ENCODE results near the gene RAB3IL1. TPM values are rescaled to one million over a fixed set of nuclear protein-coding genes. Genes with fewer than 3 reads are reported as not detected.
A peak's percentile ranks its signal among the peaks of the same experiment; 100 is the strongest.
"Not testable (repeated sequence)": the region's sequence is repeated elsewhere in the genome, so short reads cannot be mapped to it uniquely, and the experiment has no call there.

The RAB3IL1 gene
- total RNA-seq, 4 donors from 2014 or later = 6.1 to 10.9 (median 7.8) TPM

- TF ChIP-seq CTCF (IDR thresholded peaks at IDR 0.05) (no peak), POLR2A (IDR thresholded peaks at IDR 0.05) (no peak)
- H3K4me3 ChIP-seq (ENCODE audit: low read depth, poor library complexity, severe bottlenecking) = no peak overlapping the region
- intact Hi-C loops (cut with DNase I; ENCODE audit: low total_unique reads) = no loop called here
- peak in 1 of 2 donors; percentile 93 for DNase-seq (ENCODE audit: low spot score in 2 of 2)
- WGBS, 2 donors = 10 to 13% methylated on average over 17 to 19 of the region's 21 CpGs
Measured at GRCh38 chr11:61954851-61955421, 37.6 kb upstream of the RAB3IL1 start.

GRCh38 chr11:61954106-61954850 lies 36.9 kb upstream of the RAB3IL1 start:
- no peak for TF ChIP-seq CTCF (IDR thresholded peaks at IDR 0.05)
- no peak for DNase-seq (ENCODE audit: low spot score in 2 of 2)
- intact Hi-C loops (cut with DNase I; ENCODE audit: low total_unique reads) = no loop called here
- no peak overlapping the region for H3K4me3 ChIP-seq (ENCODE audit: low read depth, poor library complexity, severe bottlenecking)
- 89 to 95% methylated on average over 9 of the region's 9 CpGs for WGBS, 2 donors

GRCh38 chr11:61953632-61954031 lies 36.3 kb upstream of the RAB3IL1 start:
- DNase-seq (ENCODE audit: low spot score in 2 of 2); H3K4me3 ChIP-seq (ENCODE audit: low read depth, poor library complexity, severe bottlenecking); intact Hi-C loops (cut with DNase I; ENCODE audit: low total_unique reads): not testable (repeated sequence)
- 93 to 98% methylated on average over 5 of the region's 5 CpGs for WGBS, 2 donors

- peak in 1 of 2 donors; percentile 45 for DNase-seq (ENCODE audit: low spot score in 2 of 2)
- WGBS, 2 donors = 92 to 93% methylated on average over 3 of the region's 3 CpGs
- H3K4me3 ChIP-seq (ENCODE audit: low read depth, poor library complexity, severe bottlenecking) = no peak overlapping the region
- intact Hi-C loops (cut with DNase I; ENCODE audit: low total_unique reads) = no loop called here
- no peak for TF ChIP-seq CTCF (IDR thresholded peaks at IDR 0.05)
Measured at GRCh38 chr11:61952882-61953281, 35.5 kb upstream of the RAB3IL1 start.

GRCh38 chr11:61951484-61952135 lies 34.2 kb upstream of the RAB3IL1 start:
- DNase-seq (ENCODE audit: low spot score in 2 of 2) = no peak
- TF ChIP-seq POLR2A (IDR thresholded peaks at IDR 0.05) (no peak), CTCF (IDR thresholded peaks at IDR 0.05) (no peak)
- WGBS, 2 donors = 89 to 92% methylated on average over 10 to 11 of the region's 11 CpGs
- intact Hi-C loops (cut with DNase I; ENCODE audit: low total_unique reads) = no loop called here
- H3K4me3 ChIP-seq (ENCODE audit: low read depth, poor library complexity, severe bottlenecking) = no peak overlapping the region

GRCh38 chr11:61950035-61950547 lies 32.7 kb upstream of the RAB3IL1 start, which contains the start of gene BEST1:
BEST1 (plus strand) TSS chr11:61950351; CDS start chr11:61951807, 1,456 bp downstream.
- no peak within 1 kb of the TSS for H3K4me3 ChIP-seq (ENCODE audit: low read depth, poor library complexity, severe bottlenecking)
- TF ChIP-seq CTCF (IDR thresholded peaks at IDR 0.05) (no peak), POLR2A (IDR thresholded peaks at IDR 0.05) (no peak)
- DNase-seq (ENCODE audit: low spot score in 2 of 2) = no peak
- WGBS, 2 donors = 82 to 88% methylated on average over 6 to 8 of the region's 8 CpGs
- intact Hi-C loops (cut with DNase I; ENCODE audit: low total_unique reads) = no loop called here
